ENCODE measurements around the gene XYLT1. TPM values are rescaled to one million over a fixed set of nuclear protein-coding genes. Genes with fewer than 3 reads are reported as not detected.
A peak's percentile ranks its signal among the peaks of the same experiment; 100 is the strongest.

The XYLT1 gene
- total RNA-seq, 1 donor from 2014 or later, result 17.6 TPM

- Mint-ChIP-seq H3K9me3 (ENCODE audit: low read depth) (peaks cover 2% of the 10 kb centered on the region), H3K27ac (ENCODE audit: unreplicated experiment) (no peak overlapping the region), H3K27me3 (ENCODE audit: low read depth) (no peaks in the 10 kb centered on the region), H3K4me3 (ENCODE audit: unreplicated experiment) (no peak overlapping the region), H3K4me1 (ENCODE audit: low read depth) (peaks cover 14% of the 10 kb centered on the region), H3K36me3 (ENCODE audit: low read depth) (no peaks in the 10 kb centered on the region)
- DNase-seq (ENCODE audit: low spot score), result no peak
- TF ChIP-seq, protein P1, sequence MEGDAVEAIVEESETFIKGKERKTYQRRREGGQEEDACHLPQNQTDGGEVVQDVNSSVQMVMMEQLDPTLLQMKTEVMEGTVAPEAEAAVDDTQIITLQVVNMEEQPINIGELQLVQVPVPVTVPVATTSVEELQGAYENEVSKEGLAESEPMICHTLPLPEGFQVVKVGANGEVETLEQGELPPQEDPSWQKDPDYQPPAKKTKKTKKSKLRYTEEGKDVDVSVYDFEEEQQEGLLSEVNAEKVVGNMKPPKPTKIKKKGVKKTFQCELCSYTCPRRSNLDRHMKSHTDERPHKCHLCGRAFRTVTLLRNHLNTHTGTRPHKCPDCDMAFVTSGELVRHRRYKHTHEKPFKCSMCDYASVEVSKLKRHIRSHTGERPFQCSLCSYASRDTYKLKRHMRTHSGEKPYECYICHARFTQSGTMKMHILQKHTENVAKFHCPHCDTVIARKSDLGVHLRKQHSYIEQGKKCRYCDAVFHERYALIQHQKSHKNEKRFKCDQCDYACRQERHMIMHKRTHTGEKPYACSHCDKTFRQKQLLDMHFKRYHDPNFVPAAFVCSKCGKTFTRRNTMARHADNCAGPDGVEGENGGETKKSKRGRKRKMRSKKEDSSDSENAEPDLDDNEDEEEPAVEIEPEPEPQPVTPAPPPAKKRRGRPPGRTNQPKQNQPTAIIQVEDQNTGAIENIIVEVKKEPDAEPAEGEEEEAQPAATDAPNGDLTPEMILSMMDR (IDR thresholded peaks at IDR 0.05), result no peak
Observed at GRCh38 chr16:17323171-17323570, 147.6 kb downstream of the XYLT1 start.

DNA sequence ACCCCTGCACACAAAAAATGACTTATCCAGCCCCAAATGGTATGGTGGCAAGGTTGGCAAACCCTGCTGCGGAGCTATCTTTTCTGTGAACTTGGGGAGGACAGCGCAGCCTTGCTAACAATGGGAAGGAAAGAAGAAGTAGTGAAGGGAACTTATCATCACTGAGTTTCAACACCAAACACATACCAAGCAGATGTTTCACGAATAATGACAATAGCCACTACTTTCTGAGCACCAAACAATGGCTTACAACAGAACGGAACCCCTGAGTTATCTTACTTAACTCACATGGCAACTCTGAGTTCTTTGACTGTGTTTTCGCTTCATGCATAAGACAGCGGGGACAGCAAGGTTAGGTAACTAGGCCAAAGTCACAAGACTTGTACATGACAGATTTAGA is 148.9 kb downstream of the XYLT1 start:
- Mint-ChIP-seq H3K36me3 (ENCODE audit: low read depth) (no peaks in the 10 kb centered on the region), H3K4me3 (ENCODE audit: unreplicated experiment) (no peak overlapping the region), H3K4me1 (ENCODE audit: low read depth) (peaks cover 19% of the 10 kb centered on the region), H3K27me3 (ENCODE audit: low read depth) (no peaks in the 10 kb centered on the region), H3K27ac (ENCODE audit: unreplicated experiment) (no peak overlapping the region), H3K9me3 (ENCODE audit: low read depth) (peaks cover 2% of the 10 kb centered on the region)
- no peak for DNase-seq (ENCODE audit: low spot score)
- TF ChIP-seq, protein P1 (IDR thresholded peaks at IDR 0.05), result no peak

DNA sequence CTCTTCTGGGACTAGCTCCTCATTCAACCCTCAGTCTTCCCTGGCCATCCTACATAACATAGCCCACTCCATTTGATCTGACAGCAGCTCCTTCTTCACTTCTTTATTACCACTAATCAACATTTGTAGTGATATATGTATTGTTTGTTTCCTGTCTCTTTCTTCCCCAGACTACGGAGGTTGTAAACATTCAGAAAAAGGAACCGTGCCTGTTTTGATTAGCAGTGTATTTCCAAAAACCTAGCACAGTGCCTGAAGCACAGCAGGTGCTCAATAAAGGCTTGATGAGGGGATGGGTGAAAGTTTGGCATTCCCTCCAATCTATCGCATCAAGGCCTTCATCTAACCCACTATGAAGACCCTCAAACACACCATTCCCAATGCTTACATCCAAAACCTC is 150.8 kb downstream of the XYLT1 start:
- DNase-seq (ENCODE audit: low spot score), result no peak
- Mint-ChIP-seq H3K4me3 (ENCODE audit: unreplicated experiment) (no peak overlapping the region), H3K4me1 (ENCODE audit: low read depth) (peaks cover 13% of the 10 kb centered on the region), H3K27ac (ENCODE audit: unreplicated experiment) (no peak overlapping the region), H3K36me3 (ENCODE audit: low read depth) (no peaks in the 10 kb centered on the region), H3K27me3 (ENCODE audit: low read depth) (no peaks in the 10 kb centered on the region), H3K9me3 (ENCODE audit: low read depth) (peaks cover 2% of the 10 kb centered on the region)
- TF ChIP-seq, protein P1 (IDR thresholded peaks at IDR 0.05), result no peak

DNA sequence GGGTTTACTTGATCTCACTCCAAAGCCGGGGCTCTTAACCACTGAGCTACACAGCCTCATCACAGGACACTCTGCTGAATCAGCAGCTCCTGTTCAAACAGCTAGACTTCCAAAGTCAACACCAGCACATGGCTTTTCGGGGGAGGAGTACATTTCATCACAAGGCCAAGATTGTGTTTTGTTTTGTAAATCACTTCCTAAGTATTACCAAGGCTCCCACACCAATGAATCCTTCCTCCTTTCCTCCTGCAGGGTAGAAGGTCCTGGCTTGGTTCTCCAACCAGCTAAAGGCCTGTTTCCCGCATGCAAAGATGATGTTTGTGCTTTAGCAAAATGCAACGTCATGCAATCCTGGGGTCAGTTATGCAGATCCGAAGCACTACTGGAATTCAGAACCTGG is 152.5 kb downstream of the XYLT1 start:
- no peaks in the 10 kb centered on the region for H3K36me3 Mint-ChIP-seq (ENCODE audit: low read depth)
- DNase-seq (ENCODE audit: low spot score), result no peak
- H3K27ac Mint-ChIP-seq (ENCODE audit: unreplicated experiment), result peak overlapping the region; percentile 53
- H3K4me3 Mint-ChIP-seq (ENCODE audit: unreplicated experiment), result no peak overlapping the region
- peaks cover 2% of the 10 kb centered on the region for H3K9me3 Mint-ChIP-seq (ENCODE audit: low read depth)
- peaks cover 23% of the 10 kb centered on the region for H3K4me1 Mint-ChIP-seq (ENCODE audit: low read depth)
- TF ChIP-seq, protein P1 (IDR thresholded peaks at IDR 0.05), result no peak
- H3K27me3 Mint-ChIP-seq (ENCODE audit: low read depth), result no peaks in the 10 kb centered on the region

DNA sequence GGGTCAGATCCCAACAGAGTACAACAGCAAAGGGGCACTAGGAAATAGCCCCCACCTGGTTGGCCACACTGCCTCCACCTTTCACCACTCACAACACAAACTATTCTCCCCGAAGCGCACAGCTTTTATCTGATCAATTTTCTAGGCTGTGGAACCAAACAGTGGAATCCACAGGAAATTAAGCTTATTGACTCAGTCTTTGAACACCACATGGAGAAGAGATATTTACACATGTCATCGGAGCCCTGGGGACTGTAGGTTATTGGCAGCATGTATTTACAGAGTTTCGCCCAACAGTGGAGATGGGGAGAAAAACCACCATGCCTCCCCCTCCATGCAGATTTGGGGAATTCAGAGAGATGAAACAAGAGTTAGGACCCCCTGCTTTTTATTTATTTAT is 154.8 kb downstream of the XYLT1 start:
- H3K27ac Mint-ChIP-seq (ENCODE audit: unreplicated experiment), result no peak overlapping the region
- TF ChIP-seq, protein P1 (IDR thresholded peaks at IDR 0.05), result no peak
- no peak overlapping the region for H3K4me3 Mint-ChIP-seq (ENCODE audit: unreplicated experiment)
- H3K9me3 Mint-ChIP-seq (ENCODE audit: low read depth), result peaks cover 1% of the 10 kb centered on the region
- H3K36me3 Mint-ChIP-seq (ENCODE audit: low read depth), result no peaks in the 10 kb centered on the region
- no peak for DNase-seq (ENCODE audit: low spot score)
- H3K4me1 Mint-ChIP-seq (ENCODE audit: low read depth), result peaks cover 38% of the 10 kb centered on the region
- H3K27me3 Mint-ChIP-seq (ENCODE audit: low read depth), result no peaks in the 10 kb centered on the region
